Neural progenitor cell (in vitro differentiated cells): ENCODE data around the gene RGS3. TPM values are rescaled to one million over a fixed set of nuclear protein-coding genes. Genes with fewer than 3 reads are reported as not detected.

Experiments
- DNase-seq: peaks from one replicate; pipeline ENCODE4 v3.0.0-alpha.2; 2016; ENCODE audit warnings: low spot score
- H2AFZ ChIP-seq: fragments of 200-600 bp; sonication (generic); replicated peaks from 2 replicates; pipeline ENCODE4 v1.6.1; 2016; ENCODE audit warnings: antibody characterized with exemption
- H3F3A ChIP-seq: fragments of 200-600 bp; sonication (generic); 2 replicates; pipeline ENCODE4 v1.6.1; 2016; ENCODE audit warnings: antibody characterized with exemption, low read depth
- H3K27ac ChIP-seq: fragments of 200-600 bp; sonication (generic); 2 replicates; pipeline ENCODE4 v1.5.1; 2016; ENCODE audit warnings: mild to moderate bottlenecking
- H3K27me3 ChIP-seq: fragments of 200-600 bp; sonication (generic); 2 replicates; pipeline ENCODE4 v1.6.1; 2016; ENCODE audit warnings: mild to moderate bottlenecking, moderate library complexity
- H3K36me3 ChIP-seq: fragments of 200-600 bp; sonication (generic); 2 replicates; pipeline ENCODE4 v1.5.1; 2016
- H3K4me1 ChIP-seq: fragments of 200-600 bp; sonication (generic); 2 replicates; pipeline ENCODE4 v1.6.1; 2016; ENCODE audit warnings: mixed run types
- H3K4me2 ChIP-seq: fragments of 200-600 bp; sonication (generic); 2 replicates; pipeline ENCODE4 v1.6.1; 2016
- H3K4me3 ChIP-seq: fragments of 200-600 bp; sonication (generic); 2 replicates; pipeline ENCODE4 v1.5.1; 2016
- H3K79me2 ChIP-seq: fragments of 200-600 bp; sonication (generic); 2 replicates; pipeline ENCODE4 v1.6.1; 2016; ENCODE audit warnings: low read depth
- H3K9ac ChIP-seq: fragments of 200-600 bp; sonication (generic); 2 replicates; pipeline ENCODE4 v1.6.1; 2016
- H3K9me3 ChIP-seq: fragments of 200-600 bp; sonication (generic); 2 replicates; pipeline ENCODE4 v1.5.1; 2016; ENCODE audit warnings: low read depth
- H4K20me1 ChIP-seq: fragments of 200-600 bp; sonication (generic); 2 replicates; pipeline ENCODE4 v1.6.1; 2016; ENCODE audit warnings: low read depth
- H3K27ac Mint-ChIP-seq: 3 replicates; pipeline ENCODE4 v1.8.0; 2021; ENCODE audit warnings: mixed read lengths
- H3K27me3 Mint-ChIP-seq: 2 replicates; pipeline ENCODE4 v1.8.0; 2022; ENCODE audit warnings: low read depth, mild to moderate bottlenecking, inconsistent platforms, moderate library complexity, mixed read lengths; ENCODE audit not compliant: insufficient read depth
- H3K36me3 Mint-ChIP-seq: 3 replicates; pipeline ENCODE4 v1.8.0; 2021; ENCODE audit warnings: mixed read lengths
- H3K4me1 Mint-ChIP-seq: 3 replicates; pipeline ENCODE4 v1.8.0; 2021; ENCODE audit warnings: mixed read lengths
- H3K4me3 Mint-ChIP-seq: 3 replicates; pipeline ENCODE4 v1.8.0; 2021; ENCODE audit warnings: mild to moderate bottlenecking, moderate library complexity, mixed read lengths
- H3K9me3 Mint-ChIP-seq: 3 replicates; pipeline ENCODE4 v1.8.0; 2020; ENCODE audit warnings: mixed read lengths
- EZH2 ChIP-seq: fragments of 200-600 bp; sonication (generic); IDR thresholded peaks from 2 replicates; pipeline ENCODE4 v1.6.1; 2017; ENCODE audit warnings: antibody characterized with exemption, mild to moderate bottlenecking, moderate library complexity
- EZH2phosphoT487 ChIP-seq: fragments of 200-600 bp; sonication (generic); IDR thresholded peaks from 2 replicates; pipeline ENCODE4 v1.6.1; 2017; ENCODE audit warnings: antibody characterized with exemption
- total RNA-seq: library from RNA; depleted of rRNA; stranded (reverse); fragments of >200 nt; gene quantifications from 2 replicates; pipeline ENCODE4 v1.2.3, GENCODE V29; 2015; ENCODE audit warnings: low replicate concordance
- TF ChIP-seq, protein P1 (sequence below): fragments of 200-600 bp; sonication (generic); IDR thresholded peaks from 2 replicates; pipeline ENCODE4 v1.5.1; 2017; ENCODE audit warnings: antibody characterized with exemption, mild to moderate bottlenecking

The RGS3 gene
- total RNA-seq, 1 donor from 2014 or later = 30.3 TPM

DNA sequence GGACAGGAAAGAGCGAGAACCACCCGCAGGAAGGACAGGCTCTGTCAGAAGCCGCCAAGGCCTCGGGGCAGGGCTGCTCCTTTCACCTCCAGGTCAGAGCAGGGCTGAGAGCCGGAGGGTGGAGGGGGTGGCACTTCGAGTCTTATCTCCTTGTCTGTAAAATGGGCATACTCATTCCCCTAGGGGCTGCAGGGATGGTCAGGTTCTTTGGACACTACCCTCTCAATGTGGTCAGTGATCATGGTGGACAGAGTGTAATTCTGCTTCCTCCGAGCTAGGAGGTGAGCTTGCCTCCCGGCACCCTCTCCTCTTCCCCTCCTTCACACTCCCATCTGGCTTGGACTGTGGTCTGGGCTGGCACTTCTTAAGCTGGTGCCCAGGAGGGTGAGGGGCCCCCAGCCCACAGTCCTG is 39.6 kb downstream of the RGS3 start:
- H3K27ac ChIP-seq = no peak overlapping the region
- Mint-ChIP-seq H3K4me3 (peak overlapping the region; percentile 7), H3K9me3 (no peaks in the 10 kb centered on the region)

DNA sequence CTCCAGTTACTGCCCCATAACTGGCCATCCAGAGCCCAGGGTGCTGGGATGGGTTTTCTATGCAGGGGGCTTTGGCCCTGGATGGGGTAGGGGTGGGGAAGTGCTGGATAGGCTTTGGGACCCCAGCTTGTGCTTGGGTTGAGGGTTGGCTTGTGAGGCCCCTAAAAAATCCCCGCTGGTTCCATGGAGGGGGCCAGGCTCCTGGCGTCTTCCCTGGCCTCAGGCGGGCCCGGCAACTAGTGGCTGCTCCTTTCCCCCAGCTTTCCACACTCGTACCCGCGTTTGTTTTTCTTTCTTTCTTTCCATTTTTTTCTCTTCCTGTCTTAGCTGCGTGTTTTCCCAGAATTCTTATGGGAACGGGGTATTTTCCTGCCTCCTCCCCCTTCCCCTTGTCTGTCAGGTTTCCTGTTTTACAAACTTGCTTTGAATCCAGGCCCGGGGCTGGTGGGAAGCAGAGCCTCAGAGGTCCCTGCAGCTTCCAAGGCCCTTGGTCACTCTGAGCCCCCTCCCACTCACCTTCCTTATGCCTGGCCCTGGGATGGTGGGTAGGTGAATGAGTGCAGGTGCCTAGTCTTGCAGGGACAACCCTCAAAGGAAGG is 40.2 kb downstream of the RGS3 start:
- Histone ChIP-seq H3K27me3 (no peaks in the 10 kb centered on the region), H3K27ac (no peak overlapping the region), H3K36me3 (no peaks in the 10 kb centered on the region), H2AFZ (no peak overlapping the region), H4K20me1 (peaks cover 34% of the 10 kb centered on the region), H3K79me2 (no peaks in the 10 kb centered on the region), H3K9me3 (no peaks in the 10 kb centered on the region), H3K4me3 (no peak overlapping the region), H3K9ac (no peak overlapping the region), H3K4me2 (no peak overlapping the region), H3K4me1 (peaks cover 41% of the 10 kb centered on the region), H3F3A (peaks cover 23% of the 10 kb centered on the region)
- no peak for TF ChIP-seq EZH2
- no peak for TF ChIP-seq EZH2phosphoT487
- TF ChIP-seq, protein P1, sequence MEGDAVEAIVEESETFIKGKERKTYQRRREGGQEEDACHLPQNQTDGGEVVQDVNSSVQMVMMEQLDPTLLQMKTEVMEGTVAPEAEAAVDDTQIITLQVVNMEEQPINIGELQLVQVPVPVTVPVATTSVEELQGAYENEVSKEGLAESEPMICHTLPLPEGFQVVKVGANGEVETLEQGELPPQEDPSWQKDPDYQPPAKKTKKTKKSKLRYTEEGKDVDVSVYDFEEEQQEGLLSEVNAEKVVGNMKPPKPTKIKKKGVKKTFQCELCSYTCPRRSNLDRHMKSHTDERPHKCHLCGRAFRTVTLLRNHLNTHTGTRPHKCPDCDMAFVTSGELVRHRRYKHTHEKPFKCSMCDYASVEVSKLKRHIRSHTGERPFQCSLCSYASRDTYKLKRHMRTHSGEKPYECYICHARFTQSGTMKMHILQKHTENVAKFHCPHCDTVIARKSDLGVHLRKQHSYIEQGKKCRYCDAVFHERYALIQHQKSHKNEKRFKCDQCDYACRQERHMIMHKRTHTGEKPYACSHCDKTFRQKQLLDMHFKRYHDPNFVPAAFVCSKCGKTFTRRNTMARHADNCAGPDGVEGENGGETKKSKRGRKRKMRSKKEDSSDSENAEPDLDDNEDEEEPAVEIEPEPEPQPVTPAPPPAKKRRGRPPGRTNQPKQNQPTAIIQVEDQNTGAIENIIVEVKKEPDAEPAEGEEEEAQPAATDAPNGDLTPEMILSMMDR = no peak
- H3K4me3 Mint-ChIP-seq = no peak overlapping the region
- peaks cover 8% of the 10 kb centered on the region for H3K27me3 Mint-ChIP-seq
- peak overlapping the region; percentile 97 for H3K27ac Mint-ChIP-seq
- DNase-seq = no peak
- H3K9me3 Mint-ChIP-seq = no peaks in the 10 kb centered on the region
- peaks cover 7% of the 10 kb centered on the region for H3K36me3 Mint-ChIP-seq
- H3K4me1 Mint-ChIP-seq = peaks cover 84% of the 10 kb centered on the region

More for the DNA sequence above, 39.6 kb downstream of the RGS3 start:
- DNase-seq = no peak
- no peaks in the 10 kb centered on the region for H3K79me2 ChIP-seq
- H3K9me3 ChIP-seq = no peaks in the 10 kb centered on the region
- no peaks in the 10 kb centered on the region for H3K27me3 ChIP-seq
- no peak overlapping the region for H3K4me3 ChIP-seq
- Mint-ChIP-seq H3K4me1 (peaks cover 81% of the 10 kb centered on the region), H3K27me3 (peaks cover 8% of the 10 kb centered on the region), H3K36me3 (peaks cover 4% of the 10 kb centered on the region), H3K27ac (peak overlapping the region; percentile 100)
- no peaks in the 10 kb centered on the region for H3K36me3 ChIP-seq
- no peak for TF ChIP-seq EZH2phosphoT487
- TF ChIP-seq, protein P1 = no peak
- no peak for TF ChIP-seq EZH2
- H3F3A ChIP-seq = peaks cover 23% of the 10 kb centered on the region
- no peak overlapping the region for H2AFZ ChIP-seq
- peaks cover 41% of the 10 kb centered on the region for H3K4me1 ChIP-seq
- peaks cover 34% of the 10 kb centered on the region for H4K20me1 ChIP-seq
- no peak overlapping the region for H3K9ac ChIP-seq
- no peak overlapping the region for H3K4me2 ChIP-seq

DNA sequence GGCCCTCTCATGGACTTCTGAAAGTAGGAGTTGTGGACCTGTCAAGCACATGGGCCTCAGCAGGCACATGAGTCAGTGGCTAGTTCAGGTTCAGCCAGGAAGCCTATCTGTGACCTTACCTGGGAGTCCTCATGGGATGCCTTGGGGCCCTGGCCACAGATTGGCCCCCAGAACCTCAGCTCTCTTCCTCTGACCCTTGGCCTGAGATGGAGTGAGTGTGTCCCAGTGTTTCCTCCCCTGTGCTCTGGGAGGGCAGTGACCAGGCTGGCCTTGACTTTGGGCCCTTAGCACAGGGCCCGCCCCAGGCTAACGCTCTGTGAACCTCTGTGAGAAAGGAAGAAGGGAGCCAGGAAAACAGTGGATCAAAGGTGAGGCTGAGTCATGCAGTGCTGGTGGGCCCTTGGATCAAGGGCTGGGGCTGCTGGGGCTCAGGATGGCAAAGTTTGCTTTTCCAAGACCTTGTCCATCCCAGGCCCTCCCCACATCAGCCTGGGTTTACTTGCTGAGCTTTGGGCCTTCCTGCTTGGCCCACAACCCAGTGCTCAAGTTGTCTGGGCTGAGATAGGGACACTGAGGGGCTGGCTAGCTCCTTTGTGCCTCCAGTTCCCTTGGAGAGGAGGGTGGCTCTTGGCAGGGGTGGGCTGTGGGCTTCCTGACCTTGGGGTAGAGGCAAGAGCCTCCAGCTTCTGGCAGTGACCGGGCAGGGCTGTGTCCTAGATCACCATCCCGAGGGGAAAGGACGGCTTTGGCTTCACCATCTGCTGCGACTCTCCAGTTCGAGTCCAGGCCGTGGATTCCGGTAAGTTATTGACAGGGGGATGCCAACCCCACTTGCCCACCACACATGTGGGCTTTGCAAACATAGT is 41.4 kb downstream of the RGS3 start:
- Mint-ChIP-seq H3K4me1 (peaks cover 87% of the 10 kb centered on the region), H3K27me3 (peaks cover 8% of the 10 kb centered on the region), H3K27ac (peak overlapping the region; percentile 97), H3K4me3 (peak overlapping the region; percentile 48), H3K36me3 (peaks cover 9% of the 10 kb centered on the region), H3K9me3 (no peaks in the 10 kb centered on the region)
- H3K27me3 ChIP-seq = no peaks in the 10 kb centered on the region
- TF ChIP-seq EZH2phosphoT487 = no peak
- TF ChIP-seq, protein P1 = no peak
- no peak for TF ChIP-seq EZH2
- H3K27ac ChIP-seq = no peak overlapping the region
- H3K4me2 ChIP-seq = peak overlapping the region; percentile 79
- peaks cover 41% of the 10 kb centered on the region for H3K4me1 ChIP-seq
- H3K4me3 ChIP-seq = no peak overlapping the region
- no peak overlapping the region for H3K9ac ChIP-seq
- no peak for DNase-seq
- H3K36me3 ChIP-seq = no peaks in the 10 kb centered on the region
- no peaks in the 10 kb centered on the region for H3K9me3 ChIP-seq
- H2AFZ ChIP-seq = no peak overlapping the region
- peaks cover 23% of the 10 kb centered on the region for H3F3A ChIP-seq
- H4K20me1 ChIP-seq = peaks cover 34% of the 10 kb centered on the region
- no peaks in the 10 kb centered on the region for H3K79me2 ChIP-seq
